Measurements from ENCODE around the gene ZNF212. TPM values are rescaled to one million over a fixed set of nuclear protein-coding genes. Genes with fewer than 3 reads are reported as not detected.

The ZNF212 gene
- total and polyA plus RNA-seq, 2 donors (not counting 1 experiment from before 2014, with no cell fraction given): 4.2 to 4.8 TPM

DNA sequence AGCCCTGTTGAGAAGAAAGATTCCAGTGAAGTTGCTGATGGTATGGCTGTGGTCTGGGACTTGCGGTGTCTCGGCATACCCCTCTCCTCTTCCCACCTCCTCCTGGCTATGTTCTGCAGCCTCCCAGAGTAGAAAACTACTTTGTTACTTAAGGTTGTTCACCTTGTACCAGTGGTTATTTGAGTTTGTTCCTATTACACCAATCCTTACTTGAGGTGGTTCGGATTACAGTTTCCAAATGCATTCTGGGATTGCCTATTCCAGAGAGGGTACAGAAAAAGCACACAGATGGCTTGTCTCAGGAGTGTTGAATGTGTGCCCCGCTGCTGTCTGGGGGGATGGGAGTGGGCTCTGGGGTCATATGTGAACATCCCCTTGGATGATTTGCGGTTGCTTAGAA is 15.7 kb downstream of the ZNF212 start:
- Histone ChIP-seq H2AFZ (ENCODE audit: low read length) (no peak overlapping the region), H3K36me3 (ENCODE audit: control insufficient read depth, insufficient read depth, low read length) (peaks cover 14% of the 10 kb centered on the region), H3K9me3 (ENCODE audit: control insufficient read depth, insufficient read depth, low read depth, low read length) (no peaks in the 10 kb centered on the region), H3K79me2 (ENCODE audit: control insufficient read depth, insufficient read depth, low read length) (no peaks in the 10 kb centered on the region), H3K4me3 (replicated peaks in 1 of 4; ENCODE audit: control extremely low read depth in 1 of 4, insufficient read depth in 1 of 4, low read depth in 3 of 4, low read length in 4 of 4) (no peak overlapping the region), H3K4me1 (ENCODE audit: control insufficient read depth, extremely low read depth, insufficient read depth, low read length) (peaks cover 2% of the 10 kb centered on the region), H3K4me2 (ENCODE audit: extremely low read depth, insufficient read depth, low read length) (no peak overlapping the region), H3K27me3 (ENCODE audit: control insufficient read depth, insufficient read depth, low read length) (no peaks in the 10 kb centered on the region), H3K9ac (ENCODE audit: insufficient read depth, low read length) (no peak overlapping the region), H4K20me1 (ENCODE audit: control insufficient read depth, extremely low read depth, insufficient read depth, low read length) (no peaks in the 10 kb centered on the region), H3K27ac (ENCODE audit: insufficient read depth, low read length) (no peak overlapping the region)
- TF ChIP-seq, protein P1, sequence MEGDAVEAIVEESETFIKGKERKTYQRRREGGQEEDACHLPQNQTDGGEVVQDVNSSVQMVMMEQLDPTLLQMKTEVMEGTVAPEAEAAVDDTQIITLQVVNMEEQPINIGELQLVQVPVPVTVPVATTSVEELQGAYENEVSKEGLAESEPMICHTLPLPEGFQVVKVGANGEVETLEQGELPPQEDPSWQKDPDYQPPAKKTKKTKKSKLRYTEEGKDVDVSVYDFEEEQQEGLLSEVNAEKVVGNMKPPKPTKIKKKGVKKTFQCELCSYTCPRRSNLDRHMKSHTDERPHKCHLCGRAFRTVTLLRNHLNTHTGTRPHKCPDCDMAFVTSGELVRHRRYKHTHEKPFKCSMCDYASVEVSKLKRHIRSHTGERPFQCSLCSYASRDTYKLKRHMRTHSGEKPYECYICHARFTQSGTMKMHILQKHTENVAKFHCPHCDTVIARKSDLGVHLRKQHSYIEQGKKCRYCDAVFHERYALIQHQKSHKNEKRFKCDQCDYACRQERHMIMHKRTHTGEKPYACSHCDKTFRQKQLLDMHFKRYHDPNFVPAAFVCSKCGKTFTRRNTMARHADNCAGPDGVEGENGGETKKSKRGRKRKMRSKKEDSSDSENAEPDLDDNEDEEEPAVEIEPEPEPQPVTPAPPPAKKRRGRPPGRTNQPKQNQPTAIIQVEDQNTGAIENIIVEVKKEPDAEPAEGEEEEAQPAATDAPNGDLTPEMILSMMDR (conservative IDR thresholded peaks at IDR 0.05 in 1 of 2, IDR thresholded peaks at IDR 0.05 in 1 of 2; ENCODE audit: low read depth in 1 of 2, low read length in 2 of 2): no peak
- TF ChIP-seq EZH2 (IDR thresholded peaks at IDR 0.05; ENCODE audit: low read length, missing control alignments): no peak
- no peak for DNase-seq (ENCODE audit: low read depth in 2 of 2)

DNA sequence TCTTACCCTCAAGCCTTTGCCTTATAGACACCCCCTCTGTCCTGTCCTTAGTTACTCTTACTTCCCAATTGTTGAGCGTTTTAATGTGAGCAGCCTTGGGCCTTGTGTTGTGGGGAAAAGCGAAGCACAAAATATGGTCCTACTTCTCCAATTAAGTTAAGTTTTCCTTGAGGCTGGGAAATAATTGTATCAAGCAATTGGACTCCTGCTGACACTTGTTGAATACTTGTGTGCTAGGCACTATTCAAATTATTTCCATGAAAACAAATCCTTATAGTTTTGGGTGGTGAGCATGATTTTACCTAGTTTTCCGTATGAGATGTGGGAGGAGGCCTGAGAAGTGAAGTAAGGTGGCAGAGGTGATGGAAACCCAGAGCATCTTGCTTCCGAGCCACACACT is 17.1 kb downstream of the ZNF212 start:
- Histone ChIP-seq H4K20me1 (ENCODE audit: control insufficient read depth, extremely low read depth, insufficient read depth, low read length) (no peaks in the 10 kb centered on the region), H3K4me1 (ENCODE audit: control insufficient read depth, extremely low read depth, insufficient read depth, low read length) (peaks cover 2% of the 10 kb centered on the region), H3K4me2 (ENCODE audit: extremely low read depth, insufficient read depth, low read length) (no peak overlapping the region), H3K9ac (ENCODE audit: insufficient read depth, low read length) (no peak overlapping the region), H3K9me3 (ENCODE audit: control insufficient read depth, insufficient read depth, low read depth, low read length) (no peaks in the 10 kb centered on the region), H3K4me3 (replicated peaks in 1 of 4; ENCODE audit: control extremely low read depth in 1 of 4, insufficient read depth in 1 of 4, low read depth in 3 of 4, low read length in 4 of 4) (no peak overlapping the region), H3K27me3 (ENCODE audit: control insufficient read depth, insufficient read depth, low read length) (no peaks in the 10 kb centered on the region), H3K36me3 (ENCODE audit: control insufficient read depth, insufficient read depth, low read length) (peaks cover 14% of the 10 kb centered on the region), H3K27ac (ENCODE audit: insufficient read depth, low read length) (no peak overlapping the region), H3K79me2 (ENCODE audit: control insufficient read depth, insufficient read depth, low read length) (no peaks in the 10 kb centered on the region), H2AFZ (ENCODE audit: low read length) (no peak overlapping the region)
- TF ChIP-seq, protein P1 (conservative IDR thresholded peaks at IDR 0.05 in 1 of 2, IDR thresholded peaks at IDR 0.05 in 1 of 2; ENCODE audit: low read depth in 1 of 2, low read length in 2 of 2): no peak
- no peak for TF ChIP-seq EZH2 (IDR thresholded peaks at IDR 0.05; ENCODE audit: low read length, missing control alignments)
- no peak for DNase-seq (ENCODE audit: low read depth in 2 of 2)

DNA sequence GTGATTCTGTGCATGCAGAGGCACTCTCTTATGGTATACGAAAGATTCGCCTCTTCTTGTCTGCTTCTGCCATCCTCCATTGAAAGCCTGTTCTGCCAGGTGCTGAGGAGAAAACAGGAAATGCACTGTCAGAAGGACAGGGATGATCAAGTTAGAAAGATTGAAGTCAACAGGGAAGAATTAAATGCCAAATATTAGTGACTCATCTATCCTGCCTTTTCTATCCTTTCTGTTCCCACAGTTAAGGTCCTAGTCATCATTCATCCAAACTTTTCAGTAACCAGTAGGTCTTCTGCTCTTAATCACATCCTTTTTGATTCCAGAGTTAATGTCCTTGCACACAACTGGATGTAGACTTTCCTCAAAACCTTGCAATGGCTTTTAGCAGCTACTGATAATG is 17.7 kb downstream of the ZNF212 start:
- no peak overlapping the region for H3K4me2 ChIP-seq (ENCODE audit: extremely low read depth, insufficient read depth, low read length)
- H2AFZ ChIP-seq (ENCODE audit: low read length): no peak overlapping the region
- no peak overlapping the region for H3K27ac ChIP-seq (ENCODE audit: insufficient read depth, low read length)
- H3K9me3 ChIP-seq (ENCODE audit: control insufficient read depth, insufficient read depth, low read depth, low read length): no peaks in the 10 kb centered on the region
- peaks cover 2% of the 10 kb centered on the region for H3K4me1 ChIP-seq (ENCODE audit: control insufficient read depth, extremely low read depth, insufficient read depth, low read length)
- H3K27me3 ChIP-seq (ENCODE audit: control insufficient read depth, insufficient read depth, low read length): no peaks in the 10 kb centered on the region
- no peak overlapping the region for H3K4me3 ChIP-seq (replicated peaks in 1 of 4; ENCODE audit: control extremely low read depth in 1 of 4, insufficient read depth in 1 of 4, low read depth in 3 of 4, low read length in 4 of 4)
- peak in 1 of 2 donors; percentile 20 for DNase-seq (ENCODE audit: low read depth in 2 of 2)
- H3K9ac ChIP-seq (ENCODE audit: insufficient read depth, low read length): no peak overlapping the region
- no peaks in the 10 kb centered on the region for H3K79me2 ChIP-seq (ENCODE audit: control insufficient read depth, insufficient read depth, low read length)
- H3K36me3 ChIP-seq (ENCODE audit: control insufficient read depth, insufficient read depth, low read length): peaks cover 14% of the 10 kb centered on the region
- TF ChIP-seq, protein P1 (conservative IDR thresholded peaks at IDR 0.05 in 1 of 2, IDR thresholded peaks at IDR 0.05 in 1 of 2; ENCODE audit: low read depth in 1 of 2, low read length in 2 of 2): no peak
- no peak for TF ChIP-seq EZH2 (IDR thresholded peaks at IDR 0.05; ENCODE audit: low read length, missing control alignments)
- no peaks in the 10 kb centered on the region for H4K20me1 ChIP-seq (ENCODE audit: control insufficient read depth, extremely low read depth, insufficient read depth, low read length)

Measured in fibroblast of lung (primary cell).